ENCODE data around the gene PDE4D.

Gene PDE4D

DNA sequence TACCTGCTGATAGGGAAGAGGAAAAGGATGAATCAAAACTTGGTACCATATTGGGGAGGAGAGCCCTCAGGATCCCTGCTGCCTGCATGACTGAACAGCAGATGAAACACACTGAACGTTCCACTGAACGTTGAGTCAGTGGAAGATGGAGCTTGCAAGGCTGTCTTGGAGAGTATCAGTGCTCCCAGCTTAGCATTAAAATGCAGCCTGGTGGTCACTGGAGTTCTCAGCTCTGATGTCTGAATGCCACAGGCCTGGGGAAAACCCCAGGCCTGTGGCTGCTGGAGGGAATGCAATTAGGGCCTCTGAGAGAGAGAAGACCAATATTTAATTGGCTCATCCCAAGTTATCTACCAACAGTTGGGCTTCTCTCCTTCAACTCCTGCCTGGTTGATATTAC lies 54.5 kb downstream of the PDE4D start:
- no peak for DNase-seq (ENCODE audit: low spot score)

DNA sequence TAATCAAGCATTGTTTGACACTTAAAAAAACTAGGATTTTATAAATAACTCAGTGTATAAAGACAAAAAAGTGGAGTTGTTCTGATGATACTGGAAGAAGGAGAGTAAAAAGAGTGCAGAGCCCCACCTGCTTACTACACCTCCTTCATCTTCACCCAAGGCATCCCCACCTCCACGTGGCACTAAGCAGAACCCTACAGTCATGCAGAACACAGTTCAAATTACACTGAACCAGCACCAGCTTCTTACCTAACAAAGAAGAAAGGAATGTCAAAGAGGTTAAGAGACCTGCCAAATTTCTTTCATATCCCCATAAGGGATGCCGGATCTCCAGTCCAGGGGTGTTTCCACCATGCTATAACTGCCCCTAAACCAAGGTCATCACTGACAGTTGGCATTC lies 55.5 kb downstream of the PDE4D start:
- DNase-seq (ENCODE audit: low spot score): no peak

DNA sequence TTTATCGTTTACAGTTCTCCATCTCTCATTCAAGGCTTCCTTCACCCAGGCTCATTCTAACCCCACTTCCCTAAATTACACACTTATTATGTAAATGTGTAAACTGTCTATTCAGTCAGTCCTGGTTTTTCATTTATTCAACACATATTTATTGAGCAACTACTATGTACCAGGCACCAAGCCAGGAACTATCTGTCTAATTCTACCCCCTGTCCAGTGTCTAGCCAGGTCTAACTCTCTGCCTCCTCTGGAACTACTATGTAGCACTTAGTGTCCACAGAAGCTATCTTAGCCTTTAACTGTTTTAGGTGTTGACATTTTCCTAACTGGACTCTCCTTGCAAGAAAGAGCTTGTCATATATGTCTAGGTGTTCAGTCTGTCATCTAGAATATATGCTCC lies 56.5 kb downstream of the PDE4D start:
- no peak for DNase-seq (ENCODE audit: low spot score)

DNA sequence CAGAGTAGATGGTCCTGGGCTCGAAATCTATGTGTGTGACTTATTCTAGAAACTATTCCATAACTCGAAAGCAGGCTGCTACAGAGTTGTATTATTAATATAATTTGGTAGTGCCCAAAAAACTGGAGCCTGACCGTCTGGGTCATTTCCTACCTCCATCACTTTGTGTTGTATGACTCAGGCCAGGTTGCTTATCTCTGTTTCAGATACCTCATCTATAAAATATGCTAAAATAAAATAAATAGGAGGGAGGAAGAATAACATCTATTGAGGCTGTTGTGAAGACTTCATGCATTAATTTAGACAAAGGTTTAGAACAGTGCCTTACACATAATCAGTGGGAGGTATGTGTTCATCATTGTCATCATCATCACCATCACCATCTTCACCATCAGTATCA lies 57.7 kb downstream of the PDE4D start:
- DNase-seq (ENCODE audit: low spot score): no peak

DNA sequence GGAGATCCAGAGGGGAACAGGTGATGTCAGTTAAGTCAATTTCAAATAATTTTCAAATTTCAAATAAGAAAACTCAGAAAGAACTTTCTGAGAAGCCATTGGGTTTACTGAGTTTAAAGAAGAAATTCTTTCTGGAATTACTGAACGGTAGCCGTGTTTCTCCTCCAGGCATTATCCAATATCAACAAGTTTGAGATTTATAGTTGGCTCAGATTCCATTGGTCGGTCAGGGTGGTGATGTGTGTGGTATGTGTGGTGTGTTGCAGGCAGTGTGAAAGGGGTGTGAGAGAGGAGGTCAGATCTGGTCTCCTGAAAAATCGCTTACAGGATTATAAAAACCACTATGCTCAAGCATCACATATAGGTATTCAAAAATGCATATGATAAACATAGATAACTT lies 60.1 kb downstream of the PDE4D start:
- DNase-seq (ENCODE audit: low spot score): no peak

DNA sequence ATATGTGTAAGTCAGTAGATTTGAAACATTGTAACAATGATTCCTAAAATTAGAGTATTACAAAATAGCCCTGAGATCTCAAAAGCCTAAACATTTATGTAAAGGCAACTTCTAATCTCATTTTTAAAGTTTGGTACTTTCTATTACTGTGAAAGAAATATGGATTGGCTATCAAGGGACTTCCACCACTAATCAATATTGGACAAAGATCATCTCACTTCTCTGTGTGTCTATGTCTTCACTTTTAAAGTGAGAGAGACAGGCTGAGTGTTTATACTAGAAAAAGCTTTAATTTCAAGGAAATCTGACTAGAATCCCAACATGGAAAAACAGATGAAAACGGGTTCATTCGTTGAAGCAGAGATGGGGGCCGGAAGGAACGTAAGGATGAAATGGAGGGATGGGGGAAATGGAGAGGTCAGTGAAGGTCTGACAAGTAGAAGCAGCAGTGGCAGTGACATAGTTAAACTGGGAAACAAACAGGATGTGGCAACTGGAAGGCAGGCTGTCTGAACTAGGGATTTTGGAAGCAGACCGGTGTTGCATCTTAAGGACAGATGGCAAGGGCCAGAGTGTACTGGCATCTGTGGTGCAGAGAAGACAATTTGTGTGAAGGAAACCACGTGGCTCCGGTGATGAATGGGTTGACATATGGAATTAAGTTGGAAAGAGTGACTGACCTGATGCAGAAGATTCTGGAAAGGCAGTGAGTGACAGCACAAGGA lies 60.8 kb downstream of the PDE4D start:
- no peak for DNase-seq (ENCODE audit: low spot score)

DNA sequence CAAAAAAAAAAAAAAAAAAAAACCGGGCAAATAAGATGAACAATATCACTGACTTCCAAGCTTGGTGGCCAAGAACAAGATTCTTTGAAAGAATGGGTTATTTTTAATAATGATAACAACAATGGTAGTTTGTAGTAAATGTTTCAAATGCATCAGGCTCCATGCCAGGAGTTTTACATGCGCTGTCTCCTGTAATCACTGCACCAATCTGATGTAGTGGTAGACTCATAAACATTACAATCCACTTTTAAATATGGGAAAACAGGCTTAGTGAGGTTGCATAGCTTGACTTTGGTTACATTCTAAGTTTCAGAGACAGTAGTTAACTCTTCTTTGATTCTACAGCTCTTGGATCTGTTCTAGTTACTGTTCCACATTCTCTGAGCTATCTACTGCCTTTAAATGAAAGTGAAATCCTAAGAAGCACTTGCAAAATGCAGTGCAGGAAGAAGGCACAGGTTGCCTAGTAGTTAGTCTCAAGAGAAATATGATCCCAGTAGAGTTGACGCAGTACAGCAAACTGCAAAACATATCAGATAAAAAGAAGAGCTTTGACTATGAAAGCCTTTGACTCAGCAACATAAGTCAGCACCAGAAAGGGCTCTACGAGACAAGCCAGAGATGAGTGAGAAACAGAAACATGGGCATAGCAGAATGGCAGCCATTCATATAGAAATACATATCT lies 62.1 kb downstream of the PDE4D start:
- no peak for DNase-seq (ENCODE audit: low spot score)

DNA sequence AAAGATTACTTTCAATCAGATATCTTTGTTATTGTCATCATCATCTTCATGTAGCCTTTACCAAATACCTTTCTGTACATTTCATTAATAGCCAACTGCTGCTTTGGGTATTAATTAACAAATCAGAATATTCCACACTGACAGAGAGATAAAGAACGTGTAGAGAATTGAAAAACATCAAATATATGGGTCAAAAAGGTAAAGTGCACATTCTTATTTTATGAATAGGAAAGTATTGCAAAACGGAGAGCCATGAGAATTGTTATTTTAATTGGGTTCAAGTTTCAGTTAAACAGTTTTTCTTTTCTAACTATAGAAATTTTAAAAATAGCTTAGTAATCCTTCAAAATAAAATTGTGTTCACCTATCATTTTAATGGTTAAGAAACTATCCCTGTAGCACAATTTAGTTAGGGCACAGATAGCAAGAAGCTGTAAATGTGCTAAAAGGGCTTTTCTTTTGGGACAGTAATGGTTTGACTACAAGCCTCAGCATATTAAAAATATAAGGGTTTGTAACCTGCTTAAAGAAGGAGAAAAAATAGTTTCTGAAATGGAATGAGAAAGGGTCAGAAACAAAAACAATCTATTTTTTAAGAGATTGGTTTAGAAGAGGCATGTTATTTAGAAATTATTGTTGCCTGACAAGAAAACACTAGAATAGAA lies 62.9 kb downstream of the PDE4D start:
- DNase-seq (ENCODE audit: low spot score): no peak

DNA sequence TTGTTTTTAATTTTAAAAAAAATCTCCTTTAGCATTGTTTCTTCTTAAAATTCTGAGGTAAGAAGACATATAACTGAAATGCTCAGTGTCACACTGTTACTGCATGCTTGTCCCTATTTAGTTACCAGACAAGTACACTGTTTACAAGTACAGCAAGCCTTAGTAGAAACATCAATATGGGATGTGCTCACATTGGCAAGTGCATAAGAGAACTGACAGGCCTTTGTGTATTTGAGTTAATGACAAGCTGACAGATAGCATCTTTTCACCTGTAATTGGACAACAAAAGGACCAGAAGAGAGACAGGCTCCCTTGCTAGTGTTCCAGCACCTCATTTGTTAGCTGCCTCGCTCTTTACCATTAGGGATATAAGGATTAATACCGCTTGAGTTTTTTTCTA lies 63.6 kb downstream of the PDE4D start:
- no peak for DNase-seq (ENCODE audit: low spot score)

DNA sequence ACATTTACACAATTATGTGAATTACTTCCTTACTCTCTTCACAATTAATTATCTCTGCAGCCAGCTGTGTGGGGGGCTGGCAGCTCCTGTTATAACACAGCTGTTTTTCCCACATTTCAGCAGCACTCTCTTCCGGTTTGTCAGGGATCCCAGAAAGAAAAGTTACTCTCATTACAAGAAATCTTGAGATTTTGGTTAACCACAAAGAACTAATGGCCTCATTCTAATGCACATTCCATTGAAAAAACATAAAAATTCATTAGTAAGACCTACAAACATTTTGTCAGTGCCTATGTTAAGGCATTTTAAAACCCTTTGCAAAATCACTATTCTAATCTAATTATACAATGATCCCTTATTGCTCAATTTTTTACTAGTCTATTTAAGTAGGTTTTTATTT lies 64.1 kb downstream of the PDE4D start:
- no peak for DNase-seq (ENCODE audit: low spot score)

DNA sequence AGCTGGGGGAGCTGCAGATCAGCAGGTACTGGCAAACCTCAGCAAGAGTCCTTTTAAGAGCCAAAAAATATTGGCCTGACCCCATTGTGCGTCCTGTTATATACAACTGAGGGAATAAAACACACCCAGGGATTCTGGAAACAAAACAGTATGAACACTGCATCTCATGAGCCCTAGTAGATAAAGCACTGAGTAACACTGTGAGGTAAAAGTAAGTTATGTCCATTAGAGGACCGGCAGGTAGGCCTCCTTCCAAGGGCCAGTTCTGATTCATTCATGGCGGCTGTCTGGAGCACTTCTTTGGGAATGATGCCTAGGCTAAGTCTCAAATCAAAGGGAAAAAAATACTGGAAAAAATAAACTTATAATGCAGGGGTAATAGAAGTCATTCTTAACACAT lies 64.9 kb downstream of the PDE4D start:
- no peak for DNase-seq (ENCODE audit: low spot score)

DNA sequence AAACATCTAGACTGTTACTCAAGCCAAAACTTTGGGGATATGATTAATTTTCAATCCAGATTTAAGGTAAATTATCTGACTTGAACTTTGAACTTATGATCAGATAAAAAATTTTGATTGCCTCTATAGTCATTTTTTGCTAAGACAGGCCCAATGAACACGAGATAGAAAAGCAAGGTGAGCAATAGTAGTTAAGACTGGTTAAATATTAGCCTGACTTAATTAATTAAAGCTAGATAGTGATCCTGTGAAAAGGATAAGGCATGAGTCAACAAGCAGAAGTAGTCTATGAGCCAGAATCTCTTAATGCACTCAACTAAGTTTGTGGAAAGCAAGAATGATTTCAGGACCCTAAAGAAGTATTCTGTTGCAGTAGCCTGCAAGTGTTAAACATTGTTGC lies 66.5 kb downstream of the PDE4D start:
- no peak for DNase-seq (ENCODE audit: low spot score)

DNA sequence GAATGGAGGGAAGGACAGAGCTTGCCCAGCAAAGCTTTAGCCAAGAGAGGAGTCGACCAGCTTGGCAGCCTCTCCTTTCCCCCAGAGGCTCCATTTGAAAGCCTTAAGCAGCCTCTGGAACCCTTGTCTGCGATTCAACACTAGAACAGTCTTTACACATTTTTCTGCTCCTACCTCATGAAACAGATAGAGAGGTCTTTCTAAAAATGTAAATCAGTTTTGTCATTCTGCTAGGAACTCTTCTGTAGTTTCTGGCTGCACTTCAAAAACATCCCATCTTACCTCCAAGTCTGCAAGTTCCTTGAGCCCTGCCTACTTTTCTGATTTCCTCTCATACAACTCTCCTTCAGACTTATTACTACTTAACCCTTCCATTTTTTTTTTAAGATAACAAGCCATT lies 70.1 kb downstream of the PDE4D start:
- no peak for DNase-seq (ENCODE audit: low spot score)

DNA sequence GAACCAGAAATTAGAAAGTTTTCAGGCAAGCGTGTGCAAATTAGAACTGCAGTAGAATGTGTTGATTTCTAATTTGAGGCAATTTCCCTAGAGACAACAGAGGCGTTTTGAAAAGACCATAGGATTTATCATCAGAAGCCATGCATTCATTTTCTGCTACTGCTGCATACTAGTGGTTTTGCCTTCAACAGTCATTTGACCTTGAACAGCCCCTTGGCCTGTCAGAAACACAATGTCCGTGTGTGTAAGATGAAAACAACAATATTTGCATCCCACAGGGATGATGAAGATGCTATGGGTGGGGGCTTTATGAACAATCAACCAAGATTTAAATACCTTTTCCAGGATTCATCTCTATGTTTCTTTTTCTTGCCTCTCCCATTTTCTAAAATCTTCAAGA lies 73.7 kb downstream of the PDE4D start:
- DNase-seq (ENCODE audit: low spot score): no peak

DNA sequence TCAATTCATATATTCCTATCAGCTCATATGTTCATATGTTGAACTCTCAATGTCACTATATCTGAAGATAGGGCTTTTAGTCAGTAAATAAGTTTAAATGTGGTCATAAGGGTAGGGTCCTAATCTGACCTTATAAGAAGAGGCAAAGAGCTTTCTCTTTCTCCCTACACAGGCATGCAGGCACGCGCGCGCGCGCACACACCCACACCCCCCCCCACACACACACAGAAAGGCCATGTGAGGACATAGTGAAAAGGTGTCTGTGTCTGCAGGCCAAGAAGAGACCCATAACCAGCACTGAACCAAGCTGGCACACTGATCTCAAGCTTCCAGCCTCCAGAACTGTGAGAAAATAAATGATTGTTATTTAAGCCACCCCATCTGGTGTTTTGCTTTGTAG lies 76.0 kb downstream of the PDE4D start:
- DNase-seq (ENCODE audit: low spot score): no peak

DNA sequence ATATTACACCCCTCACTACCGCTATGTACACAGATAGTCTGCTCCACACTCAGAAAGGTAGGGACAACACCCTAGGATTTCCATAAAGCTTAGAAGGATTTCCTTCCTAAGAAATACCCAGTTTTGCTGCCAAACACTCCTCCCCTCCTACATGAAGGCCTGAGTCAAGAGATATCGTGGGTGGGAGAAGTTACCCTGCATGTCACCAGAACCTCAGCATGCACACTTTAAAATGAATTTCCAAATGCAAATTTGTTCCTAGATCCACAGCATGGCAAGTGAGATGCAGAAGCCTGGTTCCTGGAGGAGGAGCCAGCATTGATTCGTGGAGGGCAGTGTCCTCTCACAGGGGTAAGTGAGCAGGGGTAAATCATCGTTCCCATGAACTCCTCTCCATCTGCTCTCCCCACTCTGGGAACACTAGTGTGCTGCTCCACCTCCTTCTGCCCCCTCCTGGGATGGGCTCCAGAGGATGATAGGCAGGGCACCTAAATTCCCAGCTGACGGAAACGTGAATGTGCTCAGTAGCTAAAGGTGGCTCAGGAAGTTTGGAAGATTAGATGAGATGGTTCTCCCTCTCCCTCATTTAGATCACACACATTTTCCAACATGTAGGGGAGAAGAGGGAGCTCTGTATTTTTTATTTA lies 76.7 kb downstream of the PDE4D start:
- DNase-seq (ENCODE audit: low spot score): no peak

DNA sequence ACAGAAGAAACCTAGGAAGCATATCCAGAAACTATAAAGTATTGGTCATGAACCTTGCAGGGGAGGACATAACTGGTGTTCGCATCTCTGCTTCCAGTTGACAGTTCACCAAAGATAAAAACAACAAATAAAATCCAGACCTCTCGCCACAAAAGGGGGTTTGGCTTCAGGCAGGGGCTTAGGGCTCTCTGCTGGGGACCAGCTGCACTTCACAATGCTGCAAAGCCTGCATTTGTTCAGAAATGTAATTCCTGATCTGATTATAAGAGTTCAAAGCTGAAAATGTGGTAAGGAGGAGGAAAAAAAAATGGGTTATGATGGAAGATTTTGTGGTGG lies 79.0 kb downstream of the PDE4D start:
- no peak for DNase-seq (ENCODE audit: low spot score)

DNA sequence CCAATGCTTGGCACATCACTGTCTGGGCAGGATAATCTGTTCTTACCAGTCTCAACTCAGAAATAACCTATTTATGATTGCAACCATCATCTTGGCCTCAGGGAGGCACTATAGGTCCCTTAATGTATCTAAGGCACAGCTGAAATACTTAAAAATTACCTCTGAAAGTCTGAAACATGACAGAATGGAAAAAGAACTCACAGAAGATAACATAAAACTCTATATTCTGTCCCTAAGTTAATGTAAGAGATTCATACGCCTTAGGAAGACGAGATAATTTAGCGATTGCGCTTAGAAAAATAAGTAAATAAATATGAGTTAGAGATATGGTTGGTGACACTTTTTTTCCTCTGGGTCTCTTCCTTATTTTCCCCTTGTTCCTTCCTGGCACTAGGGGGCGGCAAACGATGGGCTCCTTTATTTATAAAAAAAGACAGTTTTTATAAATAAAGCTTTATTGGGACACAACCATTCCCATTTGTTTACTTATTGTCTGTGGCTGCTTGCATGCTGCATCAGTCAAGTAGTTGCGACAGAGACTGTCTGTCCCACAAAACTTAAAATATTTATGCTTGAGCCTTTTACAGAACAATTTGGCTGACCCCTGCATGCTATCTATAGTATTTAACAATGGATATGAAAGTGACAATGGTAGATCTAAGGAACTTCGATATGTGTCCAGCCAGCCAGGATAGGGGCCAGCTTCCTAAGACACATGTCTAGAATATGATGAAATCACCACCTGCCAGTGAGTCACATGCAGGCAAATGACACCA lies 79.6 kb downstream of the PDE4D start:
- peak; percentile 21 for DNase-seq (ENCODE audit: low spot score)

DNA sequence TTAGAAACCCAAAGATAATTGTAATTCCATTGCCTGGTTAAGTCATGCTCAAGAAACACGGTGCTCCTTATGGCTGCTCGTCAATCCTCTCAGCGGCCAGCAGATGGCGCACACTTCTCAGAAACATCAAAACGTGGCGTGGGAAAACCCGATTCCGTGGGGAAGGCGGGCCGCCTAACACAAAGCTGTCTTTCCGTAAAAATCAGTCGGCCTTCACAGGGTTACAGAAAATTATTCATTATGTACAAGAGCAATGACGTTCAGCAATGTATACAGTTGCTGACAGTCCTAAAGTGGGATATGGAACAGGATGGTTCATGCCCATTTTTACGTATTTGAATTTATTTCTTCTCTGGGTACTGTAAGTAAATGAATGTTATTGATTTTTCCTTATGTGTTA lies 83.5 kb downstream of the PDE4D start:
- peak; percentile 60 for DNase-seq (ENCODE audit: low spot score)

DNA sequence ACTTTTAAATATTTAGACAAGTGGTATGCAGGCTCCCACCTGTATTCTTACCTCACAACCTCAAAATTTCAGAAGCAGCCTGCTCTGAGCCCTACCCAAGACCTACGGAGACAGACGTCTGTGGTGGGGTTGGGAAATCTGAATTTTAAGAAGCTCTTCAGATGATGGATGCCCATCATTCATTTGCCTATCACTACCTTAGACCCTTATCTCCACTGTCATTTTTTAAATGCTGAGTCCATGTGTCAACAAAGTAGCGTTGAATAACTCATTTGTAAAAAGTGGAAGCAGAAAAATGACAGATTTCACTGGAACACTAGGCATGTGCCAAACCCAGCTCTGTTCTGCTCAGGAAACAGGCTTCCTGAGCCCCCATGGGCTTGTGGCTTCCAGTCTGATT lies 85.7 kb downstream of the PDE4D start:
- DNase-seq (ENCODE audit: low spot score): no peak

DNA sequence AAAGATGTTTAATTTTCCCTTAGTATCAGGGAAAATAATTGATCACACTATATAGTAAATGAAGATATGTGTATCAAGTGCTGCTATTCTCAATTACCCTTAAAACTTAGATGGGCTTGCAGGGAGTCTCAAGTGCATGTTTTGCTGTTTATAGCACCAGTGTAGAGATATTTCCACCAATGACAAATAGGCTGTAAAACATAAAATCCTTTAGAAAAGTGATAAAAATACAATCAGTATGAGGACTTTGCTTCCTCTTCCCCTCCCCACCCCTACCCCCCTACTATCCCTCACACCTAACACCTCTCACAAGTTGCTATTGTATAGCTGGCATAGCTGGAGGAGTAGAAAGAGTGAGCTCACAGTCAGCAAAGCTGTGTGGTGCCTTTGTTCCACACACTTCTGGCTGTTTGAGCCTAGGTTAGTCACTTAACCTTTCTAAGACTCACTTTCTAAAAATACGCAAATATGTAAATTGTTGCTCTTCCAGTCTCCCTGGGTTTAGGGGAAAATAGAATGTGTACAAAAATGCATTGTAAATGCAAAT lies 93.1 kb downstream of the PDE4D start:
- no peak for DNase-seq (ENCODE audit: low spot score)

All from CD4-positive, alpha-beta T cell treated with Interleukin-2 at 100 ng/mL for 4 hours (primary cell).